Measurements from ENCODE around the gene OR1N2. TPM values are rescaled to one million over a fixed set of nuclear protein-coding genes. Genes with fewer than 3 reads are reported as not detected.

OR1N2 gene
- total and polyA plus RNA-seq, 2 of the 4 experiments (the other 2 are of a cell fraction), result not detected

DNA sequence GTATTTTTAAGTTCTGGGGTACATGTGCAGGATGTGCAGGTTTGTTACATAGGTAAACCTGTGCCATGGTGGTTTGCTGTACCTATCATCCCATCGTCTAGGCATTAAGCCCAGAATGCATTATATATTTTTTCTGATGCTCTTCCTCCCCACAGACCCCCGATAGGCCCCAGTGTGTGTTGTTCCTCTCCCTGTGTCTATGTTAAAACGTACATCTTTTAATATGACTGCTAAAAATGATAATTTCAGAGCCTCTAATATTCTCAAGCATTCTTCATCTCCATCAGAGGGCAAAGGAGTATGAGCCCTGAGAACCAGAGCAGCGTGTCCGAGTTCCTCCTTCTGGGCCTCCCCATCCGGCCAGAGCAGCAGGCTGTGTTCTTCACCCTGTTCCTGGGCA is 42.4 kb upstream of the OR1N2 start, which contains the start of gene OR1J2:
TSS of gene OR1J2 (plus strand) at position 301 of the 400 bp plus-strand sequence. CDS start at position 301, 0 bp downstream.
- H3K9ac ChIP-seq (ENCODE audit: low read depth, low read length), result no peak within 1 kb of the TSS
- H2BK5ac ChIP-seq (ENCODE audit: low read depth, low read length, poor library complexity, severe bottlenecking), result no peak within 1 kb of the TSS
- no peak within 1 kb of the TSS for H2BK15ac ChIP-seq (ENCODE audit: low read depth, low read length)
- ATAC-seq (ENCODE audit: low read depth) (no peak), DNase-seq (no peak)
- TF ChIP-seq SMC3 (IDR thresholded peaks at IDR 0.05; ENCODE audit: low read depth, low read length) (no peak), RAD21 (IDR thresholded peaks at IDR 0.05; ENCODE audit: low read length) (no peak), MAZ (IDR thresholded peaks at IDR 0.05; ENCODE audit: borderline replicate concordance, low read depth, low read length) (no peak), MXI1 (IDR thresholded peaks at IDR 0.05; ENCODE audit: borderline replicate concordance, low read depth, low read length) (no peak)
- TF ChIP-seq, protein P1, sequence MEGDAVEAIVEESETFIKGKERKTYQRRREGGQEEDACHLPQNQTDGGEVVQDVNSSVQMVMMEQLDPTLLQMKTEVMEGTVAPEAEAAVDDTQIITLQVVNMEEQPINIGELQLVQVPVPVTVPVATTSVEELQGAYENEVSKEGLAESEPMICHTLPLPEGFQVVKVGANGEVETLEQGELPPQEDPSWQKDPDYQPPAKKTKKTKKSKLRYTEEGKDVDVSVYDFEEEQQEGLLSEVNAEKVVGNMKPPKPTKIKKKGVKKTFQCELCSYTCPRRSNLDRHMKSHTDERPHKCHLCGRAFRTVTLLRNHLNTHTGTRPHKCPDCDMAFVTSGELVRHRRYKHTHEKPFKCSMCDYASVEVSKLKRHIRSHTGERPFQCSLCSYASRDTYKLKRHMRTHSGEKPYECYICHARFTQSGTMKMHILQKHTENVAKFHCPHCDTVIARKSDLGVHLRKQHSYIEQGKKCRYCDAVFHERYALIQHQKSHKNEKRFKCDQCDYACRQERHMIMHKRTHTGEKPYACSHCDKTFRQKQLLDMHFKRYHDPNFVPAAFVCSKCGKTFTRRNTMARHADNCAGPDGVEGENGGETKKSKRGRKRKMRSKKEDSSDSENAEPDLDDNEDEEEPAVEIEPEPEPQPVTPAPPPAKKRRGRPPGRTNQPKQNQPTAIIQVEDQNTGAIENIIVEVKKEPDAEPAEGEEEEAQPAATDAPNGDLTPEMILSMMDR (conservative IDR thresholded peaks at IDR 0.05; ENCODE audit: low read depth, low read length), result no peak
- no peak within 1 kb of the TSS for H3K4me2 ChIP-seq (ENCODE audit: low read depth, low read length)
- no peak within 1 kb of the TSS for H2AK9ac ChIP-seq (replicated peaks; ENCODE audit: low read depth, low read length, poor library complexity)
- H2AK5ac ChIP-seq (ENCODE audit: low read depth, low read length), result no peak within 1 kb of the TSS
- no peak within 1 kb of the TSS for H4K91ac ChIP-seq (ENCODE audit: insufficient read depth, low read depth, low read length)
- no peak within 1 kb of the TSS for H3K18ac ChIP-seq (ENCODE audit: low read depth, low read length)
- no peak within 1 kb of the TSS for H3K27ac ChIP-seq (ENCODE audit: insufficient read depth, low read length)
- no peaks in the 10 kb centered on the region for H3K9me3 ChIP-seq (ENCODE audit: control insufficient read depth, insufficient read depth, low read length)
- H3K36me3 ChIP-seq (ENCODE audit: control insufficient read depth, insufficient read depth, low read length), result no peaks in the 10 kb centered on the region
- H2BK120ac ChIP-seq (ENCODE audit: low read depth, low read length), result no peak within 1 kb of the TSS
- POLR2A ChIA-PET (ENCODE audit: unreplicated experiment), result no interaction called here
- H2AFZ ChIP-seq (replicated peaks; ENCODE audit: low read length, poor library complexity), result no peak within 1 kb of the TSS
- no peak within 1 kb of the TSS for H4K8ac ChIP-seq (ENCODE audit: low read depth in 2 of 2, low read length in 2 of 2)
- no peak within 1 kb of the TSS for H2BK20ac ChIP-seq (ENCODE audit: low read depth, low read length)
- no peak within 1 kb of the TSS for H3K23ac ChIP-seq (ENCODE audit: low read depth, low read length)
- CTCF ChIA-PET, result interaction anchor here (0.5 to 1.5 kb wide), 3 partner anchors 12 to 72 kb away, joined by 3 to 7 read pairs (median 4); no protein-coding TSS in a partner anchor
- no peak within 1 kb of the TSS for H4K5ac ChIP-seq (ENCODE audit: low read depth, low read length)
- in situ Hi-C loops (cut with MboI; ENCODE audit: low sequenced_read_pairs) (no loop called here), intact Hi-C loops (cut with micrococcal nuclease) (no loop called here), dilution Hi-C loops (cut with HindIII; ENCODE audit: low sequenced_read_pairs, unreplicated experiment) (no loop called here)
- peaks cover 16% of the 10 kb centered on the region for H3K27me3 ChIP-seq (ENCODE audit: control insufficient read depth, insufficient read depth, low read length)
- no peak within 1 kb of the TSS for H3K56ac ChIP-seq (ENCODE audit: extremely low read depth, insufficient read depth, low read length)
- no peak within 1 kb of the TSS for H3K4me3 ChIP-seq (ENCODE audit: insufficient read depth, low read depth, low read length)
- no peaks in the 10 kb centered on the region for H3K9me1 ChIP-seq (ENCODE audit: insufficient read depth, low read length)
- H3K79me1 ChIP-seq (ENCODE audit: low read depth in 1 of 2, low read length in 2 of 2), result no peaks in the 10 kb centered on the region
- no peak within 1 kb of the TSS for H3K14ac ChIP-seq (replicated peaks; ENCODE audit: low read depth, low read length)
- WGBS, 2 experiments (ENCODE audit: extremely low coverage in 2 of 2, insufficient read length in 1 of 2), result 64% methylated on average over 2 of the region's 6 CpGs; no CpG with 5 or more reads in 1 of the 2 experiments
- H4K20me1 ChIP-seq (ENCODE audit: insufficient read depth, low read length), result no peaks in the 10 kb centered on the region
- BruUV-seq (replicated peaks), result no TSS peak
- H3K4me1 ChIP-seq (ENCODE audit: control insufficient read depth, insufficient read depth, low read length), result no peaks in the 10 kb centered on the region
- H3K4ac ChIP-seq (ENCODE audit: low read depth, low read length), result no peak within 1 kb of the TSS
